HepG2 (cell line): ENCODE results near the gene BAHCC1. TPM values are rescaled to one million over a fixed set of nuclear protein-coding genes. Genes with fewer than 3 reads are reported as not detected.

Experiments used
- EP300 ChIP-seq, 3 experiments: sonication (generic) in 1 of 3; formaldehyde crosslinking in 1 of 3; IDR thresholded peaks; 2 replicates each; pipeline versions ENCODE4 v1.5.1 to v1.6.1; 2011 to 2020; ENCODE audit warnings: low read depth in 2 of 3, low read length in 2 of 3, borderline replicate concordance in 1 of 3, improper control_type of control experiment in 1 of 3, mild to moderate bottlenecking in 1 of 3, missing genetic modification reagents in 1 of 3, moderate library complexity in 1 of 3
- HOXA3 ChIP-seq: sonication (generic); formaldehyde crosslinking; IDR thresholded peaks from 2 replicates; pipeline ENCODE4 v1.5.0; 2020; ENCODE audit warnings: missing genetic modification reagents
- MIER3 ChIP-seq: IDR thresholded peaks from 2 replicates; pipeline ENCODE4 v1.6.1; 2016; ENCODE audit warnings: missing compliant biosample characterization, borderline replicate concordance
- MXD3 ChIP-seq: IDR thresholded peaks from 2 replicates; pipeline ENCODE4 v1.6.1; 2016; ENCODE audit warnings: mild to moderate bottlenecking, missing biosample characterization, missing genetic modification reagents
- NCOA5 ChIP-seq: sonication (generic); formaldehyde crosslinking; IDR thresholded peaks from 2 replicates; pipeline ENCODE4 v1.4.0; 2020; ENCODE audit warnings: missing genetic modification reagents
- PAXIP1 ChIP-seq: sonication (generic); formaldehyde crosslinking; conservative IDR thresholded peaks from 2 replicates; pipeline ENCODE4 v1.4.0; 2020; ENCODE audit warnings: mild to moderate bottlenecking, missing genetic modification reagents, moderate library complexity
- PCBP1 ChIP-seq: fragments of 200-400 bp; formaldehyde crosslinking; IDR thresholded peaks from 2 replicates; pipeline ENCODE4 v1.6.1; 2017; ENCODE audit warnings: mild to moderate bottlenecking, low read depth, low read length, borderline replicate concordance
- POLR2AphosphoS2 ChIP-seq: IDR thresholded peaks from 2 replicates; pipeline ENCODE4 v1.6.1; 2011; ENCODE audit warnings: low read depth, low read length, improper control_type of control experiment
- RFX3 ChIP-seq: IDR thresholded peaks from 2 replicates; pipeline ENCODE4 v1.6.1; 2016; ENCODE audit warnings: missing biosample characterization, missing genetic modification reagents
- SAFB2 ChIP-seq: sonication (generic); formaldehyde crosslinking; IDR thresholded peaks from 2 replicates; pipeline ENCODE4 v1.5.1; 2020; ENCODE audit warnings: missing genetic modification reagents, low read depth, mild to moderate bottlenecking, borderline replicate concordance
- STAT5B ChIP-seq: sonication (generic); formaldehyde crosslinking; IDR thresholded peaks from 2 replicates; pipeline ENCODE4 v1.4.0; 2020; ENCODE audit warnings: missing genetic modification reagents
- ZFX ChIP-seq: sonication (generic); formaldehyde crosslinking; IDR thresholded peaks from 2 replicates; pipeline ENCODE4 v1.4.0; 2020; ENCODE audit warnings: mild to moderate bottlenecking, low read depth, missing genetic modification reagents, moderate library complexity
- ZNF329 ChIP-seq: sonication (generic); formaldehyde crosslinking; IDR thresholded peaks from 2 replicates; pipeline ENCODE4 v1.9.0; 2021; ENCODE audit warnings: low read depth, mild to moderate bottlenecking, missing genetic modification reagents
- ZNF577 ChIP-seq: sonication (generic); formaldehyde crosslinking; IDR thresholded peaks from 2 replicates; pipeline ENCODE4 v1.4.0; 2020; ENCODE audit warnings: mild to moderate bottlenecking, low read depth, missing genetic modification reagents, borderline replicate concordance
- ZNF619 ChIP-seq: sonication (generic); formaldehyde crosslinking; IDR thresholded peaks from 2 replicates; pipeline ENCODE4 v1.4.0; 2020; ENCODE audit warnings: mild to moderate bottlenecking, missing genetic modification reagents
- polyA plus RNA-seq, 8 experiments: library from polyadenylated mRNA; depleted of rRNA in 3 of 8; stranded (reverse) in 7 of 8; unstranded in 1 of 8; fragments of >200 nt; fragmentation: Illumina TruSeq in 4 of 8; extraction: Trizol in 4 of 8; gene quantifications; 2 replicates each; pipeline versions ENCODE4 v1.2.1 to v1.2.3, GENCODE V29; 2011 to 2016; ENCODE audit warnings: low read depth in 4 of 8, missing spikeins in 1 of 8, mixed read lengths in 1 of 8; ENCODE audit not compliant: insufficient read depth in 1 of 8
- total RNA-seq, 5 experiments: library from RNA; depleted of rRNA; stranded (reverse); fragments of >200 nt; fragmentation: Illumina TruSeq; extraction: Trizol; gene quantifications; 2 replicates each; pipeline ENCODE4 v1.2.3, GENCODE V29; 2016; ENCODE audit warnings: low read depth in 1 of 5

Gene BAHCC1
- total and polyA plus RNA-seq, 2 of the 13 experiments (the other 11 are each of a cell fraction or from before 2014, with no cell fraction given) = 1.4 to 1.7 TPM

DNA sequence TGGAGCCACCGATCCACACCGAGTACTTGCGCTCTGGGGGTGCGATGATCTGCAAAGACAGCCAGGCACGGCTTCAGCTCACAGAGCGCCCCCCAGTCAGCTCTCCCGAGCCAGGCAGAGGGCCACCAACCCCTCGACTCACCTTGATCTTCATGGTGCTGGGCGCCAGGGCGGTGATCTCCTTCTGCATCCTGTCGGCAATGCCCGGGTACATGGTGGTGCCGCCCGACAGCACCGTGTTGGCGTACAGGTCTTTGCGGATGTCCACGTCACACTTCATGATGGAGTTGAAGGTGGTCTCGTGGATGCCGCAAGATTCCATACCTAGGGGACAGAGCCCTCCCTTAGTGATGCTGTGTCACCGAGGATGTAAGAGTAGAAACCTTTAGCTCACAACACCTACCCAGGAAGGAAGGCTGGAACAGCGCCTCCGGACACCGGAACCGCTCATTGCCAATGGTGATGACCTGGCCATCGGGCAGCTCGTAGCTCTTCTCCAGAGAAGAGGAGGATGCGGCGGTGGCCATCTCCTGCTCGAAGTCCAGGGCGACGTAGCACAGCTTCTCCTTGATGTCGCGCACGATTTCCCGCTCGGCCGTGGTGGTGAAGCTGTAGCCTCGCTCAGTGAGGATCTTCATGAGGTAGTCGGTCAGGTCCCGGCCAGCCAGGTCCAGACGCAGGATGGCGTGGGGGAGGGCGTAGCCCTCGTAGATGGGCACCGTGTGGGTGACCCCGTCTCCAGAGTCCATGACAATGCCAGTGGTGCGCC, 115.7 kb downstream of the BAHCC1 start (continued):
- 0 out of 2 replicates have a peak, but pooled peaks have one; percentile 13 for TF ChIP-seq ZNF329 (CRISPR knock-in tag)
- TF ChIP-seq ZNF619 (CRISPR knock-in tag) = no peak
- TF ChIP-seq ZNF577 = no peak
- 0 out of 2 replicates have a peak, but pooled peaks have one; percentile 10 for TF ChIP-seq MXD3 (CRISPR knock-in tag)
- no peak for TF ChIP-seq MIER3 (CRISPR knock-in tag)
- TF ChIP-seq PCBP1 = no peak
- TF ChIP-seq NCOA5 (CRISPR knock-in tag) = no peak
- peak; percentile 27; the same call in 1 of the 2 replicates for TF ChIP-seq ZFX
- no peak; the same call in 1 of the 2 replicates for TF ChIP-seq HOXA3 (CRISPR knock-in tag)
- TF ChIP-seq EP300 (IDR thresholded peaks at IDR 0.05; ENCODE audit: low read depth in 2 of 2, low read length in 2 of 2) = no peak
- no peak for TF ChIP-seq EP300 (CRISPR knock-in tag; IDR thresholded peaks at IDR 0.05; ENCODE audit: borderline replicate concordance)
- TF ChIP-seq RFX3 (CRISPR knock-in tag) = no peak
- no peak for TF ChIP-seq STAT5B (CRISPR knock-in tag)
- 0 out of 2 replicates have a peak, but pooled peaks have one; percentile 8 for TF ChIP-seq PAXIP1 (CRISPR knock-in tag)
- 0 out of 2 replicates have a peak, but pooled peaks have one; percentile 29 for TF ChIP-seq SAFB2 (CRISPR knock-in tag)
- TF ChIP-seq POLR2AphosphoS2 = no peak
